ENCODE results near the gene NME7. TPM values are rescaled to one million over a fixed set of nuclear protein-coding genes. Genes with fewer than 3 reads are reported as not detected.
"Not testable (repeated sequence)": the region's sequence is repeated elsewhere in the genome, so short reads cannot be mapped to it uniquely, and the experiment has no call there.

The NME7 gene
- polyA plus RNA-seq, 6 donors from 2014 or later: 2.6 to 19.2 (median 11.0) TPM

DNA sequence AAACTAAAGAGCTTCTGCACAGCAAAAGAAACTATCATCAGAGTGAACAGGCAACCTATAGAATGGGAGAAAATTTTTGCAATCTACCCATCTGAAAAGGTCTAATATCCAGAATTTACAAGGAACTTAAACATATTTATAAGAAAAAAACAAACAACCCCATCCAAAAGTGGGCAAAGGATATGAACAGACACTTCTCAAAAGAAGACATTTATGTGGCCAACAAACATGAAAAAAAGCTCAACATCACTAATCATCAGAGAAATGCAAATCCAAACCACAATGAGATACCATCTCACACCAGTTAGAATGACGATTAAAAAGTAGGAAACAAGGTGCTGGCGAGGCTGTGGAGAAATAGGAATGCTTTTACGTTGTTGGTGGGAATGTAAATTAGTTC is 32.9 kb downstream of the NME7 start:
- Mint-ChIP-seq H3K36me3 (peaks cover 11 to 13% of the 10 kb centered on the region in 2 donors), H3K9me3 (peaks cover 5 to 28% (median 22%) of the 10 kb centered on the region in 7 donors), H3K4me1 (peaks cover 0 to 12% (median 6%) of the 10 kb centered on the region in 3 donors)
- ATAC-seq (ENCODE audit: low read depth in 2 of 2); DNase-seq; H3K27ac Mint-ChIP-seq; H3K27me3 Mint-ChIP-seq; H3K4me3 Mint-ChIP-seq: not testable (repeated sequence)

- Mint-ChIP-seq H3K4me3 (no peak overlapping the region), H3K27me3 (no peaks in the 10 kb centered on the region), H3K9me3 (peaks cover 10 to 40% (median 28%) of the 10 kb centered on the region in 7 donors), H3K27ac (no peak overlapping the region), H3K36me3 (peaks cover 14 to 23% of the 10 kb centered on the region in 2 donors), H3K4me1 (peaks cover 4 to 20% (median 10%) of the 10 kb centered on the region in 3 donors)
- ATAC-seq (ENCODE audit: low read depth in 2 of 2) (no peak), DNase-seq (no peak)
Observed at GRCh38 chr1:169330927-169331326, 36.7 kb downstream of the NME7 start.

GRCh38 chr1:169329383-169329782 is 38.2 kb downstream of the NME7 start:
- Mint-ChIP-seq H3K4me3 (no peak overlapping the region), H3K27me3 (no peaks in the 10 kb centered on the region), H3K27ac (no peak overlapping the region), H3K4me1 (peaks cover 4 to 20% (median 10%) of the 10 kb centered on the region in 3 donors), H3K36me3 (peaks cover 10 to 16% of the 10 kb centered on the region in 2 donors), H3K9me3 (peaks cover 6 to 40% (median 22%) of the 10 kb centered on the region in 7 donors)
- no peak for ATAC-seq (ENCODE audit: low read depth in 2 of 2)
- no peak for DNase-seq

- ATAC-seq (ENCODE audit: low read depth in 2 of 2) (no peak), DNase-seq (no peak)
- Mint-ChIP-seq H3K4me3 (no peak overlapping the region), H3K4me1 (peaks cover 4 to 12% (median 10%) of the 10 kb centered on the region in 3 donors), H3K27me3 (no peaks in the 10 kb centered on the region), H3K9me3 (peaks cover 6 to 40% (median 22%) of the 10 kb centered on the region in 7 donors), H3K27ac (no peak overlapping the region), H3K36me3 (peaks cover 10 to 19% of the 10 kb centered on the region in 2 donors)
Observed at GRCh38 chr1:169327875-169328274, 39.7 kb downstream of the NME7 start.

DNA sequence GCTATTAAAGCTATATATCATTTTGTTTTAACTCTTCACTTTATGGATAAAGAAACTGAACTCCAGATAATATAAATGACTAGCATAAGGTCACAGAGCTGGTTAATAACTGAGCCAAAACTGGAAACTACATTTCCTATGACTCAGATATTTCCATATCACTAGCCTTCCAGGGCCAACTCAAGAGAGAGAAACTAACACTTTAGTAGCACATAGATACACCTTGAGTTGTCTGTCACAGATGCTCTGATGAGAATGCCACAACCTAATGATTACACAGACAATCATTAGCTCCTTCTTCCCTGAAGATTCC is 40.7 kb downstream of the NME7 start:
- ATAC-seq (ENCODE audit: low read depth in 2 of 2) (no peak), DNase-seq (no peak)
- Mint-ChIP-seq H3K4me3 (no peak overlapping the region), H3K27me3 (no peaks in the 10 kb centered on the region), H3K27ac (peak overlapping the region in 1 of 6 donors; percentile 56), H3K36me3 (peaks cover 10 to 26% of the 10 kb centered on the region in 2 donors), H3K4me1 (peaks cover 0 to 12% (median 10%) of the 10 kb centered on the region in 3 donors), H3K9me3 (peaks cover 6 to 34% (median 22%) of the 10 kb centered on the region in 7 donors)

DNA sequence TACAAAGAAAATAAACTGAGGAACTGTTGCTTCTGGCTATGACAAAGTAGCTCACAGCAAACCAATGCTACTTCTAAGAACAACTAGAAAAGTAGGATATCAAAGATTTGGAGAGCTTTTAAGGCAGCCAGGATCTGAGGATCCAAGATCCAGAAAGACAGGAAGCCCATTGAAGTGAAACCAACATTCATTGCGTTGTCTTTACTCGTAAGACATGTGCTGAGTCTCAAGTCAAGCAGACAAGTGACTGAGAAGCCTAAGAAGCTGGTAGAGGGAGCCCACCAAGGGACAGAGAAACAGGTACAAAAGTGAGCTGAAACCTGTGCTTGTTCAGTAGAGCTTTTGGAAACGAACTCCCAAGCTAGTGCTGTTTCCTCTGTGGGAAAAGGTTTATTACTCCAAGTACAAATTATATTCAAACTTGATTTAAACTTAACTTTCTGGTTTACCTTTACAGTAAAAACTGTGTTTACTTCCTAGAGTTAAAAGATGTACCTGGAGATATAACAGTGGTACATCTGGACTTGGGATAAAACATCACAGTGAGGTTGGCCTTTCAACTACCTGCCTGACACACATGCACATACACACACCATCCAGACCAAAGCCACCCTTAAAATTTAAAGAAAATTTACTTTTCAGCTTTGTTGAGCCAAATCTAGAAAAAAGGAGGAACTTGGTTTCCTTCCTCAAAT is 41.2 kb downstream of the NME7 start:
- ATAC-seq (ENCODE audit: low read depth in 2 of 2): no peak
- peaks cover 0 to 12% (median 10%) of the 10 kb centered on the region in 3 donors for H3K4me1 Mint-ChIP-seq
- peaks cover 12 to 26% of the 10 kb centered on the region in 2 donors for H3K36me3 Mint-ChIP-seq
- no peak for DNase-seq
- peak overlapping the region in 2 of 6 donors; percentile 49 to 56 for H3K27ac Mint-ChIP-seq
- H3K9me3 Mint-ChIP-seq: peaks cover 6 to 29% (median 22%) of the 10 kb centered on the region in 7 donors
- no peak overlapping the region for H3K4me3 Mint-ChIP-seq
- H3K27me3 Mint-ChIP-seq: no peaks in the 10 kb centered on the region

DNA sequence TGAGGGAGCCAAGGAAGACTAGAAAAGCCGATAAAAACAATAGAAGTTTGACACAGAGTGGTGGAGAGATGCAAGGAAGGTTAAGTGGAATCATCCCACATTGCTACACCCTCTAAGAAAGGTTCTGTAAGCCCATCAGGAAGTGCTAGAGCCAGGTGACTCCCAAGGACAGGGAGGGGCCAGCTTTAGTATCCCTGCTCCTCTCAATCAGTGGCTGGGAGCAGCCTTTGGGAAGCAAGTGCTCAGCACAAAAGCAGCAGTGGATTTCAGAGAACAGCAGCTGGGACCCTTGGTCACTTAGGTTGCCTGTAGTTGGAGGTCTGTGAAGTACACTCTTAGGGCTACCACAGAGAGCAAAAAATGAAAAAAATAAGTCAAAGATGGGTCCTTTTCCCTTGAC is 42.5 kb downstream of the NME7 start:
- Mint-ChIP-seq H3K4me1 (peaks cover 0 to 12% (median 10%) of the 10 kb centered on the region in 3 donors), H3K4me3 (peak overlapping the region in 1 of 8 donors; percentile 55), H3K9me3 (peaks cover 6 to 18% (median 13%) of the 10 kb centered on the region in 7 donors), H3K36me3 (peaks cover 9 to 26% of the 10 kb centered on the region in 2 donors), H3K27me3 (no peaks in the 10 kb centered on the region), H3K27ac (no peak overlapping the region)
- ATAC-seq (ENCODE audit: low read depth in 2 of 2) (no peak), DNase-seq (no peak)

DNA sequence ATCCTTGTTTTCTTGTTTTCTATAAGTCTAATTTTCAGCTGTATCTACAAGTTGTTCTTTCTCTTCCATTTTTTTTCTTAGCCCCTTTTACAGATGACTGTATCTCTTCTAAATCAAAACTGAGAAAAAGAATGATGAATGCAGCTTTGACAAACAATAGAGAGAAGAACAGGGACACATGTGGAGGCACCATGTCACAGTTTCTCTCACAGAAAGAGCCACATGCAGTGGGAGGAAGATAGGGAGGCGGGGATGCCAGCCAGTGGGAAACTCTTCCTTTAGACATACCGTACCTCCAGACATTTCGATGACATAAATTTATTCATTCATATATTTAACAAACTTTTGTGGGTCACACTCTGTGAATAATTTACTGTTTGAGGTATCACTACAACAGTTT is 45.5 kb downstream of the NME7 start:
- Mint-ChIP-seq H3K4me1 (peaks cover 0 to 11% (median 10%) of the 10 kb centered on the region in 3 donors), H3K9me3 (no peaks in the 10 kb centered on the region), H3K27me3 (no peaks in the 10 kb centered on the region), H3K36me3 (peaks cover 9 to 10% of the 10 kb centered on the region in 2 donors), H3K27ac (no peak overlapping the region), H3K4me3 (no peak overlapping the region)
- DNase-seq (no peak), ATAC-seq (ENCODE audit: low read depth in 2 of 2) (no peak)

DNA sequence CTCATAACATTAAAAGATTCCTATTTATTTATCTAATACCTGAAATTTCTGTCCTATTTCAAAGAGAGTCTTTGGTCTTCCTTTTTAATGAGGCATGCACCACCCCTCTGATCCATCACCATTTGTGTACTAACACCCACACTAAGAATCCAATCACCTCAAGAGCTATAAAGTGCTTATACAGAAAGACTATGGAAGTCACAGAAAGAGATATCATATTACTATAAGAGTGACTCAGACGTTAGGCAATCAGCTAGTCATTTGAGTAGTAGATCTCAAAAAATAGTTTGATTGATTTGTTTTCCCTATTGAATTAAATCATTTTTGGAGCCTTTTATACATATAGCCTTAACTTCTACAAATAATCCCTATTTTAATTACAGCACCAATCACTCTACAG is 46.1 kb downstream of the NME7 start:
- no peak overlapping the region for H3K4me3 Mint-ChIP-seq
- H3K36me3 Mint-ChIP-seq: peaks cover 9 to 10% of the 10 kb centered on the region in 2 donors

DNA sequence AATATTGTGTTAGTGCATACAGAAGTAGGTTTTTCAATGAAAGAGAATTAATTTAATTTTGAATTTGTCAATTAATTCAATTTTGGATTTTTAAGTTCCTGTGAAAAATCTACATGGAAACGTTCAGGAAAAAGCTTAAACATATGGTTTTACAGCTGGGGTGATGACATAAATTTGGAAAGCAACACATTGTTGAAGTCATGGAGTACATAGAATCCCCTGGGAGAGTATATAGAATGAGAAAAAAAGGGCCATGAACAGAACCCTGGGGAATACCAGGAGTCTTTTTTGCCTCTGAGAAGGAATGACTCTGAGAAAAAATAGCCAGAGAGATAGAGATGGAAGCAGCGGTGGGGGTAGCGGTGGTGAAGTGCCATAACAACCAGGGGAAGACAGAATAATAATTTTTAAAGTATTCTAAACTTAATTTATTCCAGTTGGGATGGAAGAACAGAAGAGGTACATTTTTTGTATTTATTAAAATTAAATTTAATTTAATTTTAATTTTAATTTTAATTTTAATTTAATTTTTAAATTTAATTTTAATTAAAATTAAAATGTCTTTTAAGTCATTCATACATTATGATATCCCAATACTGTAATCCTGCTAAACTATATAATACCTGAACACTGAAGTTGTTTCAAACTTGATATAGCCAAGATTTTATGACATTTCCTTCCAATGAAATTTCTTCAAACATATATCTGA is 48.9 kb downstream of the NME7 start:
- H3K4me3 Mint-ChIP-seq: no peak overlapping the region
- no peaks in the 10 kb centered on the region for H3K9me3 Mint-ChIP-seq
- ATAC-seq (ENCODE audit: low read depth in 2 of 2) (no peak), DNase-seq (no peak)
- H3K4me1 Mint-ChIP-seq: no peaks in the 10 kb centered on the region
- H3K36me3 Mint-ChIP-seq: peaks cover 9 to 10% of the 10 kb centered on the region in 2 donors
- no peaks in the 10 kb centered on the region for H3K27me3 Mint-ChIP-seq
- H3K27ac Mint-ChIP-seq: no peak overlapping the region

More for the DNA sequence above, 46.1 kb downstream of the NME7 start:
- Mint-ChIP-seq H3K27me3 (no peaks in the 10 kb centered on the region), H3K4me1 (peaks cover 0 to 5% (median 4%) of the 10 kb centered on the region in 3 donors), H3K27ac (no peak overlapping the region), H3K9me3 (no peaks in the 10 kb centered on the region)
- ATAC-seq (ENCODE audit: low read depth in 2 of 2) (no peak), DNase-seq (no peak)

GRCh38 chr1:169316556-169316955 is 51.0 kb downstream of the NME7 start:
- Mint-ChIP-seq H3K9me3 (no peaks in the 10 kb centered on the region), H3K4me1 (no peaks in the 10 kb centered on the region), H3K27me3 (no peaks in the 10 kb centered on the region), H3K36me3 (peaks cover 0 to 8% of the 10 kb centered on the region in 2 donors), H3K4me3 (no peak overlapping the region), H3K27ac (no peak overlapping the region)
- DNase-seq (no peak), ATAC-seq (ENCODE audit: low read depth in 2 of 2) (no peak)

GRCh38 chr1:169312084-169312954 is 55.3 kb downstream of the NME7 start:
- no peak overlapping the region for H3K4me3 Mint-ChIP-seq
- H3K9me3 Mint-ChIP-seq: no peaks in the 10 kb centered on the region
- H3K4me1 Mint-ChIP-seq: peaks cover 7 to 8% (median 7%) of the 10 kb centered on the region in 3 donors
- H3K27me3 Mint-ChIP-seq: no peaks in the 10 kb centered on the region
- no peak for ATAC-seq (ENCODE audit: low read depth in 2 of 2)
- H3K36me3 Mint-ChIP-seq: peaks cover 2 to 5% of the 10 kb centered on the region in 2 donors
- DNase-seq: no peak
- H3K27ac Mint-ChIP-seq: no peak overlapping the region

Measured in naive B cell (primary cell).